Hepatocyte (in vitro differentiated cells): ENCODE results near the gene FABP1.

Experiments used
- CTCF ChIP-seq: fragments of 200-600 bp; sonication (generic); IDR thresholded peaks from 2 replicates; pipeline ENCODE4 v1.5.1; 2016; ENCODE audit warnings: antibody characterized with exemption, mild to moderate bottlenecking; ENCODE audit not compliant: poor library complexity
- EZH2 ChIP-seq: fragments of 200-600 bp; sonication (generic); IDR thresholded peaks from 2 replicates; pipeline ENCODE4 v1.6.1; 2016; ENCODE audit warnings: antibody characterized with exemption, mild to moderate bottlenecking, borderline replicate concordance

DNA sequence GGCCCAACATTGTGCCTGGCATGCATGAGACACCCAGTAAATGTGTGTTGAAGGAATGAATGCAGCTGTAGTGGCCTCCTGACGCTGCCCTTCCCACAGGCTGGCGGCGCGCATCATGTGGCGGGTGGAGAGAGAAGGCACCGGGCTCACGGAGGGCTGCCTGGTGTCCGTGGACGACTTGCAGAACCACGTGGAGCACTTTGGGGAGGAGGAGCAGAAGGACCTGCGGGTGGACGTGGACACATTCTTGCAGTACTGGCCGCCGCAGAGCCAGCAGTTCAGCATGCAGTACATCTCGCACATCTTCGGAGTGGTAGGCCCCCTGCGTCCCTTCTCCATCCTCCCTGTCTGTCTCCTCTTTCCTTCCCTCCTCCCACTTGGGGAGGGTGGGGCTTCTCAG lies 40.1 kb downstream of the FABP1 start:
- no peak for TF ChIP-seq CTCF
- no peak for TF ChIP-seq EZH2
